ENCODE measurements around the gene NATD1. TPM values are rescaled to one million over a fixed set of nuclear protein-coding genes. Genes with fewer than 3 reads are reported as not detected.

The NATD1 gene
- total and polyA plus RNA-seq, 9 of the 15 experiments (the other 6 are each of a cell fraction or from before 2014, with no cell fraction given) = 0.24 to 5.4 (median 1.6) TPM

DNA sequence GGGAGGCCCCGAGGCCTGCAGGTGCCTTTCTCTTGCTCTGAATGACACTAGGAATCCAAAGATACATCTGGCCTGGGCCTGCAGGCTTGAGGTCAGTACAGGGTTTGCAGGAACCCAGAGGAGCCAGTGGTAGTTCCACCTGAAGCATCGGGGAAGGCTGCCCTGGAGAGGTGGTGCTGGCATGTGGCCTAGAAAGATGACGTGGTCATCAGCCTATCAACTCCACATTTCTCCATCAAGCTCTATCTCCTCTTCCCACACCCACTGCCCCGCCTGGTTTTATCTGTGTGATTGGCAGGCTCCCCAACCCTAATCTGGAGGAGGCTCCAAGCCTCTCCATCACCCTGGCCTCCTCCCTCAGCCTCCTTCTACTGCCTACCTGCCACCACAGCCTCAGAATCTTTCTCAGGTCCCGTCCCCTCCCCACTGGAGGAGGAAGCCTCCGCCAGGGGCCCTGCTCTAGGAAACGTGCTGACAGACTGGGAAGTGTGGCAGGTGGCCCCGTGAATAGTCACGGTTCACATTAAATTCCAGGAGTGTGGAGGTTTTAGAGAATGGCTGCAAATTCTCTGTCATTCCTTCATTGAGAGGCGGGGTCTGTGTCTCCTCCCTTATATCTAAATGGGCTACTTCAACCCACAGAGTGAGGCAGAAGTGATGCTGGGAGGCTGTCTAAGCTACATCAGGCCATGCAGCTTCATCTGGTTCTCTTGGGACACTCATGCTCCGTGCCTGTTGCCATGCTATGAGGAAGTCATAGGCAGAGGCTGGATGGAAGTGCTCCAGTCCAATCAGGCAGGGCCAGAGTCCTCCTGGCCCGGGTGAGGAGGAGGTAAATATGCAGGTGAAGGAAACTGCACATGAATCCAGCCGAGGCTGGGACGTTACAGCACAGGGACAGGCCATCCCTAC, 19.9 kb upstream of the NATD1 start (continued):
- TF ChIP-seq, protein P1, sequence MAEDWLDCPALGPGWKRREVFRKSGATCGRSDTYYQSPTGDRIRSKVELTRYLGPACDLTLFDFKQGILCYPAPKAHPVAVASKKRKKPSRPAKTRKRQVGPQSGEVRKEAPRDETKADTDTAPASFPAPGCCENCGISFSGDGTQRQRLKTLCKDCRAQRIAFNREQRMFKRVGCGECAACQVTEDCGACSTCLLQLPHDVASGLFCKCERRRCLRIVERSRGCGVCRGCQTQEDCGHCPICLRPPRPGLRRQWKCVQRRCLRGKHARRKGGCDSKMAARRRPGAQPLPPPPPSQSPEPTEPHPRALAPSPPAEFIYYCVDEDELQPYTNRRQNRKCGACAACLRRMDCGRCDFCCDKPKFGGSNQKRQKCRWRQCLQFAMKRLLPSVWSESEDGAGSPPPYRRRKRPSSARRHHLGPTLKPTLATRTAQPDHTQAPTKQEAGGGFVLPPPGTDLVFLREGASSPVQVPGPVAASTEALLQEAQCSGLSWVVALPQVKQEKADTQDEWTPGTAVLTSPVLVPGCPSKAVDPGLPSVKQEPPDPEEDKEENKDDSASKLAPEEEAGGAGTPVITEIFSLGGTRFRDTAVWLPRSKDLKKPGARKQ (CRISPR knock-in tag; IDR thresholded peaks at IDR 0.05) = no peak
- TF ChIP-seq NFE2 (IDR thresholded peaks at IDR 0.05; ENCODE audit: low read depth) (peak; percentile 75), RBBP5 (IDR thresholded peaks at IDR 0.05; ENCODE audit: borderline replicate concordance, insufficient read depth, low read length, poor library complexity, severe bottlenecking) (no peak), HOMEZ (CRISPR knock-in tag; IDR thresholded peaks at IDR 0.05) (no peak), NFIC (IDR thresholded peaks at IDR 0.05) (peak; percentile 96), TRIM24 (IDR thresholded peaks at IDR 0.05) (peak; percentile 56 to 75; a peak in 3 of 4 replicates), TAL1 (IDR thresholded peaks at IDR 0.05) (peak; percentile 89), ZNF3 (CRISPR knock-in tag; IDR thresholded peaks at IDR 0.05) (no peak), NR4A1 (CRISPR knock-in tag; IDR thresholded peaks at IDR 0.05) (no peak), NR4A1 (tag; IDR thresholded peaks at IDR 0.05) (0 out of 2 replicates have a peak, but pooled peaks have one; percentile 16), CREB1 (IDR thresholded peaks at IDR 0.05) (0 out of 2 replicates have a peak, but pooled peaks have one; percentile 17), CREB1 (CRISPR knock-in tag; IDR thresholded peaks at IDR 0.05) (no peak)
- TF ChIP-seq, protein P2, sequence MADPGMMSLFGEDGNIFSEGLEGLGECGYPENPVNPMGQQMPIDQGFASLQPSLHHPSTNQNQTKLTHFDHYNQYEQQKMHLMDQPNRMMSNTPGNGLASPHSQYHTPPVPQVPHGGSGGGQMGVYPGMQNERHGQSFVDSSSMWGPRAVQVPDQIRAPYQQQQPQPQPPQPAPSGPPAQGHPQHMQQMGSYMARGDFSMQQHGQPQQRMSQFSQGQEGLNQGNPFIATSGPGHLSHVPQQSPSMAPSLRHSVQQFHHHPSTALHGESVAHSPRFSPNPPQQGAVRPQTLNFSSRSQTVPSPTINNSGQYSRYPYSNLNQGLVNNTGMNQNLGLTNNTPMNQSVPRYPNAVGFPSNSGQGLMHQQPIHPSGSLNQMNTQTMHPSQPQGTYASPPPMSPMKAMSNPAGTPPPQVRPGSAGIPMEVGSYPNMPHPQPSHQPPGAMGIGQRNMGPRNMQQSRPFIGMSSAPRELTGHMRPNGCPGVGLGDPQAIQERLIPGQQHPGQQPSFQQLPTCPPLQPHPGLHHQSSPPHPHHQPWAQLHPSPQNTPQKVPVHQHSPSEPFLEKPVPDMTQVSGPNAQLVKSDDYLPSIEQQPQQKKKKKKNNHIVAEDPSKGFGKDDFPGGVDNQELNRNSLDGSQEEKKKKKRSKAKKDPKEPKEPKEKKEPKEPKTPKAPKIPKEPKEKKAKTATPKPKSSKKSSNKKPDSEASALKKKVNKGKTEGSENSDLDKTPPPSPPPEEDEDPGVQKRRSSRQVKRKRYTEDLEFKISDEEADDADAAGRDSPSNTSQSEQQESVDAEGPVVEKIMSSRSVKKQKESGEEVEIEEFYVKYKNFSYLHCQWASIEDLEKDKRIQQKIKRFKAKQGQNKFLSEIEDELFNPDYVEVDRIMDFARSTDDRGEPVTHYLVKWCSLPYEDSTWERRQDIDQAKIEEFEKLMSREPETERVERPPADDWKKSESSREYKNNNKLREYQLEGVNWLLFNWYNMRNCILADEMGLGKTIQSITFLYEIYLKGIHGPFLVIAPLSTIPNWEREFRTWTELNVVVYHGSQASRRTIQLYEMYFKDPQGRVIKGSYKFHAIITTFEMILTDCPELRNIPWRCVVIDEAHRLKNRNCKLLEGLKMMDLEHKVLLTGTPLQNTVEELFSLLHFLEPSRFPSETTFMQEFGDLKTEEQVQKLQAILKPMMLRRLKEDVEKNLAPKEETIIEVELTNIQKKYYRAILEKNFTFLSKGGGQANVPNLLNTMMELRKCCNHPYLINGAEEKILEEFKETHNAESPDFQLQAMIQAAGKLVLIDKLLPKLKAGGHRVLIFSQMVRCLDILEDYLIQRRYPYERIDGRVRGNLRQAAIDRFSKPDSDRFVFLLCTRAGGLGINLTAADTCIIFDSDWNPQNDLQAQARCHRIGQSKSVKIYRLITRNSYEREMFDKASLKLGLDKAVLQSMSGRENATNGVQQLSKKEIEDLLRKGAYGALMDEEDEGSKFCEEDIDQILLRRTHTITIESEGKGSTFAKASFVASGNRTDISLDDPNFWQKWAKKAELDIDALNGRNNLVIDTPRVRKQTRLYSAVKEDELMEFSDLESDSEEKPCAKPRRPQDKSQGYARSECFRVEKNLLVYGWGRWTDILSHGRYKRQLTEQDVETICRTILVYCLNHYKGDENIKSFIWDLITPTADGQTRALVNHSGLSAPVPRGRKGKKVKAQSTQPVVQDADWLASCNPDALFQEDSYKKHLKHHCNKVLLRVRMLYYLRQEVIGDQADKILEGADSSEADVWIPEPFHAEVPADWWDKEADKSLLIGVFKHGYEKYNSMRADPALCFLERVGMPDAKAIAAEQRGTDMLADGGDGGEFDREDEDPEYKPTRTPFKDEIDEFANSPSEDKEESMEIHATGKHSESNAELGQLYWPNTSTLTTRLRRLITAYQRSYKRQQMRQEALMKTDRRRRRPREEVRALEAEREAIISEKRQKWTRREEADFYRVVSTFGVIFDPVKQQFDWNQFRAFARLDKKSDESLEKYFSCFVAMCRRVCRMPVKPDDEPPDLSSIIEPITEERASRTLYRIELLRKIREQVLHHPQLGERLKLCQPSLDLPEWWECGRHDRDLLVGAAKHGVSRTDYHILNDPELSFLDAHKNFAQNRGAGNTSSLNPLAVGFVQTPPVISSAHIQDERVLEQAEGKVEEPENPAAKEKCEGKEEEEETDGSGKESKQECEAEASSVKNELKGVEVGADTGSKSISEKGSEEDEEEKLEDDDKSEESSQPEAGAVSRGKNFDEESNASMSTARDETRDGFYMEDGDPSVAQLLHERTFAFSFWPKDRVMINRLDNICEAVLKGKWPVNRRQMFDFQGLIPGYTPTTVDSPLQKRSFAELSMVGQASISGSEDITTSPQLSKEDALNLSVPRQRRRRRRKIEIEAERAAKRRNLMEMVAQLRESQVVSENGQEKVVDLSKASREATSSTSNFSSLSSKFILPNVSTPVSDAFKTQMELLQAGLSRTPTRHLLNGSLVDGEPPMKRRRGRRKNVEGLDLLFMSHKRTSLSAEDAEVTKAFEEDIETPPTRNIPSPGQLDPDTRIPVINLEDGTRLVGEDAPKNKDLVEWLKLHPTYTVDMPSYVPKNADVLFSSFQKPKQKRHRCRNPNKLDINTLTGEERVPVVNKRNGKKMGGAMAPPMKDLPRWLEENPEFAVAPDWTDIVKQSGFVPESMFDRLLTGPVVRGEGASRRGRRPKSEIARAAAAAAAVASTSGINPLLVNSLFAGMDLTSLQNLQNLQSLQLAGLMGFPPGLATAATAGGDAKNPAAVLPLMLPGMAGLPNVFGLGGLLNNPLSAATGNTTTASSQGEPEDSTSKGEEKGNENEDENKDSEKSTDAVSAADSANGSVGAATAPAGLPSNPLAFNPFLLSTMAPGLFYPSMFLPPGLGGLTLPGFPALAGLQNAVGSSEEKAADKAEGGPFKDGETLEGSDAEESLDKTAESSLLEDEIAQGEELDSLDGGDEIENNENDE (IDR thresholded peaks at IDR 0.05; ENCODE audit: low read depth, low read length) = no peak

Measured in K562 (cell line).